Measurements from ENCODE around the gene SLC45A3.

SLC45A3 gene

GRCh38 chr1:205616563-205617293 is 63.6 kb downstream of the SLC45A3 start:
- DNase-seq (ENCODE audit: low read depth) = no peak
- H3K4me3 ChIP-seq (replicated peaks; ENCODE audit: low read depth, low read length) = no peak overlapping the region
- TF ChIP-seq CTCF (IDR thresholded peaks at IDR 0.05; ENCODE audit: low read length, missing control alignments) = no peak

GRCh38 chr1:205615789-205616188 is 64.5 kb downstream of the SLC45A3 start:
- no peak for TF ChIP-seq CTCF (IDR thresholded peaks at IDR 0.05; ENCODE audit: low read length, missing control alignments)
- H3K4me3 ChIP-seq (replicated peaks; ENCODE audit: low read depth, low read length) = no peak overlapping the region
- DNase-seq (ENCODE audit: low read depth) = no peak

- no peak for DNase-seq (ENCODE audit: low read depth)
- TF ChIP-seq CTCF (IDR thresholded peaks at IDR 0.05; ENCODE audit: low read length, missing control alignments) = no peak
- no peak overlapping the region for H3K4me3 ChIP-seq (replicated peaks; ENCODE audit: low read depth, low read length)
These were observed 66.4 kb downstream of the SLC45A3 start for GRCh38 chr1:205613854-205614412.

GRCh38 chr1:205612556-205612955 is 67.8 kb downstream of the SLC45A3 start:
- no peak for TF ChIP-seq CTCF (IDR thresholded peaks at IDR 0.05; ENCODE audit: low read length, missing control alignments)
- DNase-seq (ENCODE audit: low read depth) = no peak
- H3K4me3 ChIP-seq (replicated peaks; ENCODE audit: low read depth, low read length) = no peak overlapping the region

- H3K4me3 ChIP-seq (replicated peaks; ENCODE audit: low read depth, low read length) = no peak overlapping the region
- no peak for TF ChIP-seq CTCF (IDR thresholded peaks at IDR 0.05; ENCODE audit: low read length, missing control alignments)
- DNase-seq (ENCODE audit: low read depth) = no peak
These were observed 68.2 kb downstream of the SLC45A3 start for GRCh38 chr1:205612104-205612503.

- DNase-seq (ENCODE audit: low read depth) = no peak
- no peak for TF ChIP-seq CTCF (IDR thresholded peaks at IDR 0.05; ENCODE audit: low read length, missing control alignments)
These were observed 69.3 kb downstream of the SLC45A3 start for GRCh38 chr1:205610901-205611466.

More at GRCh38 chr1:205610901-205611466, 69.3 kb downstream of the SLC45A3 start:
- no peak overlapping the region for H3K4me3 ChIP-seq (replicated peaks; ENCODE audit: low read depth, low read length)

Measured in fibroblast of pulmonary artery (primary cell).